Mesendoderm (in vitro differentiated cells): ENCODE measurements around the gene TTC27.

Experiments
- DNase-seq: peaks from one replicate; pipeline ENCODE4 v3.0.0; 2013
- H2AK5ac ChIP-seq: 2 replicates; pipeline ENCODE4 v1.6.1; 2013; ENCODE audit warnings: low read length, inconsistent platforms
- H2BK120ac ChIP-seq: 2 replicates; pipeline ENCODE4 v1.6.1; 2013; ENCODE audit warnings: low read depth, mild to moderate bottlenecking, low read length, moderate library complexity, mixed read lengths
- H2BK15ac ChIP-seq: replicated peaks from 2 replicates; pipeline ENCODE4 v1.6.1; 2013; ENCODE audit warnings: low read depth, mild to moderate bottlenecking, moderate library complexity
- H2BK5ac ChIP-seq: 2 replicates; pipeline ENCODE4 v1.6.1; 2013; ENCODE audit warnings: low read length, inconsistent platforms
- H3K18ac ChIP-seq: 2 replicates; pipeline ENCODE4 v1.6.1; 2013; ENCODE audit warnings: mild to moderate bottlenecking, low read length, mixed read lengths
- H3K23ac ChIP-seq: one replicate; pipeline ENCODE4 v1.6.1; 2013; ENCODE audit warnings: low read length
- H3K27ac ChIP-seq: 2 replicates; pipeline ENCODE4 v1.5.1; 2013; ENCODE audit warnings: low read depth, mild to moderate bottlenecking, inconsistent platforms, low read length, moderate library complexity
- H3K27me3 ChIP-seq: 2 replicates; pipeline ENCODE4 v1.6.1; 2013; ENCODE audit warnings: low read length, control low read depth, mild to moderate bottlenecking, inconsistent platforms; ENCODE audit not compliant: insufficient read depth, poor library complexity
- H3K36me3 ChIP-seq: 2 replicates; pipeline ENCODE4 v1.6.1; 2013; ENCODE audit warnings: low read length, inconsistent platforms; ENCODE audit not compliant: control insufficient read depth, insufficient read depth
- H3K4ac ChIP-seq: one replicate; pipeline ENCODE4 v1.6.1; 2013; ENCODE audit warnings: low read depth, mild to moderate bottlenecking, low read length, moderate library complexity
- H3K4me1 ChIP-seq: 2 replicates; pipeline ENCODE4 v1.6.1; 2013; ENCODE audit warnings: low read depth, low read length, inconsistent platforms; ENCODE audit not compliant: control insufficient read depth
- H3K4me2 ChIP-seq: 2 replicates; pipeline ENCODE4 v1.6.1; 2013; ENCODE audit warnings: low read length
- H3K4me3 ChIP-seq: 2 replicates; pipeline ENCODE4 v1.5.1; 2013; ENCODE audit warnings: mild to moderate bottlenecking, low read length
- H3K56ac ChIP-seq: one replicate; pipeline ENCODE4 v1.6.1; 2013; ENCODE audit warnings: low read length
- H3K79me1 ChIP-seq: 2 replicates; pipeline ENCODE4 v1.6.1; 2013; ENCODE audit warnings: low read length, inconsistent platforms
- H3K79me2 ChIP-seq: 2 replicates; pipeline ENCODE4 v1.6.1; 2013; ENCODE audit warnings: mild to moderate bottlenecking, low read length; ENCODE audit not compliant: control insufficient read depth, insufficient read depth
- H3K9ac ChIP-seq: 2 replicates; pipeline ENCODE4 v1.6.1; 2013; ENCODE audit warnings: low read length, inconsistent platforms
- H4K5ac ChIP-seq: one replicate; pipeline ENCODE4 v1.6.1; 2013; ENCODE audit warnings: low read length
- H4K8ac ChIP-seq: one replicate; pipeline ENCODE4 v1.6.1; 2013; ENCODE audit warnings: low read depth, mild to moderate bottlenecking, control low read depth, low read length, moderate library complexity
- WGBS: extraction: QIAGEN DNeasy Blood & Tissue Kit; methylation state at CpG from one replicate; pipeline ENCODE4 v1.1.7; 2013; ENCODE audit warnings: low lambda C conversion rate, missing lambda C conversion rate; ENCODE audit not compliant: insufficient coverage; ENCODE audit errors: extremely low coverage; 5-methylcytosine and 5-hydroxymethylcytosine counted together

TTC27 gene

DNA sequence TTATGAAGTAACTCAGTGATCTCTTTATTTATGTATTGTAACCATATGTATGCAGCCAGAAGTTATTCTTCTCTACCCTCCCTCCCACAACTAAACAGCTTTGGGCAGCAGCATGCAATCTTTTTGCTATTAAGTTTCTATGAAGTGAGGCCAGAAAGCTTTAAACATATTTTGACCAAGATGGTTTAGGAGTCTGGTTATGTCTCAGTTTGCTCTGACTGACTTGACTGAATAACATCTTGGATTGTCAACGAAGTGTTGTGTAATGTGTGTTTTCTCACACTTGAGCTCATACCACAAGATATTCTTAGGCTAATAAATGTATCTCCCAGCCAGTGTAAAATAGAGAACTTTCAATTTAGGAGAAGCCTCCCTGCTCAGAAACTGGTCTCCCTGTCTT lies 104.3 kb downstream of the TTC27 start:
- no peak overlapping the region for H3K18ac ChIP-seq
- no peak overlapping the region for H3K4me2 ChIP-seq
- H4K5ac ChIP-seq = no peak overlapping the region
- no peak overlapping the region for H4K8ac ChIP-seq
- no peak overlapping the region for H3K56ac ChIP-seq
- no peak overlapping the region for H3K9ac ChIP-seq
- no peak overlapping the region for H3K4me3 ChIP-seq
- H3K4me1 ChIP-seq = no peaks in the 10 kb centered on the region
- H3K23ac ChIP-seq = no peak overlapping the region
- no peak overlapping the region for H2BK120ac ChIP-seq
- H3K79me2 ChIP-seq = no peaks in the 10 kb centered on the region
- H3K27me3 ChIP-seq = no peaks in the 10 kb centered on the region
- WGBS = no CpG with 5 or more reads among the region's 1 CpG
- no peaks in the 10 kb centered on the region for H3K36me3 ChIP-seq
- no peak overlapping the region for H3K27ac ChIP-seq
- H2BK5ac ChIP-seq = no peak overlapping the region
- no peaks in the 10 kb centered on the region for H3K79me1 ChIP-seq
- no peak overlapping the region for H3K4ac ChIP-seq
- H2BK15ac ChIP-seq = no peak overlapping the region
- DNase-seq = no peak
- H2AK5ac ChIP-seq = no peak overlapping the region

DNA sequence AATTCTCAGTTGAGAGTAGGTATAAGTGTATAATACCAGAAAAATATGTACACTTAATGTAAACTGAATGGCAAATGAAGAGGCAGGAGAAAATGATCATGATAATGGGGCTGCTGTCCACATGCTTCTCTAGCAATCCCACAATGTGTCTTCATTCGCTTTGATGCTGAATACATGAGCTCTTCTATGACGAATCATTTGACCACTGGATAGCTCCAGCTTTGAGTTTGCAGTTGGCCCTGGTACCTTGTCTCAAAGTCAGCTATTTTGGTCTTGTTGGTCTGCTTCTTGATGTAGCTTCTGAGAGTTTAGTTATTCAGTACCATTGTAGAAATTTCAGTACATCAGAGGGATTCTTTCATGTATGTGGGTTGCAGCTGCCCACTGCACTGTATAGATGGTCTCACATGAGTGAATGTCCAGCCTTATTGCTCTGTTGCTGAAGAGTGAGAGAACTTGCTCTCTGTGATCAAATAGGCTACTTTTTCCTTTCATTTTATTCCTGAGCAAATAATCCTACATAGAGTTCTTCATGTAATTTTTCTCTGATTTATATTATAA lies 105.1 kb downstream of the TTC27 start:
- Histone ChIP-seq H3K18ac (no peak overlapping the region), H2BK15ac (no peak overlapping the region), H3K36me3 (no peaks in the 10 kb centered on the region), H3K27ac (no peak overlapping the region), H3K4me1 (no peaks in the 10 kb centered on the region), H2AK5ac (no peak overlapping the region), H3K4me3 (no peak overlapping the region), H2BK5ac (no peak overlapping the region), H3K9ac (no peak overlapping the region), H3K27me3 (no peaks in the 10 kb centered on the region), H3K79me1 (no peaks in the 10 kb centered on the region), H2BK120ac (no peak overlapping the region), H3K23ac (no peak overlapping the region), H3K79me2 (no peaks in the 10 kb centered on the region), H3K4me2 (no peak overlapping the region), H4K5ac (no peak overlapping the region), H3K4ac (no peak overlapping the region), H3K56ac (no peak overlapping the region), H4K8ac (no peak overlapping the region)
- WGBS = no CpG with 5 or more reads among the region's 2 CpGs
- no peak for DNase-seq

DNA sequence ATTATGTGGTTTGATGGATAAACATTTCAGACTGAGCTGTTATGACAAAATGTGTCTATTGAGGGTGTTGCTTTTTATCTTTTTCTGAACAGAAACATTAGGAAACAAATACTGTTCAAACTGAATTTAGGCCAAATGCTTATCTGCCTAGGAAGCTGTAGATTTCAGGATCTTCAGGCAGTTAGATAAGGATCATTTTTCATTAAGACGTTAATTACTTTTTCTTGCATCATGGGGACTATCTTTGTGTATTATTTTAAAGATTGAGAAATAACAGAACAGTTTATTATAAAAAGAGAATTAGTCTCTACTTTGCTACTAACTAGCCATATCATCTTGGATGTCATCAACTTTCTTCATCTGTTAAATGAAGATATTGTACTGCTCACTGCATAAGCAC lies 107.5 kb downstream of the TTC27 start:
- Histone ChIP-seq H3K27me3 (no peaks in the 10 kb centered on the region), H2BK15ac (no peak overlapping the region), H3K4me3 (no peak overlapping the region), H4K8ac (no peak overlapping the region), H3K4me2 (no peak overlapping the region), H3K36me3 (no peaks in the 10 kb centered on the region), H3K56ac (no peak overlapping the region), H4K5ac (no peak overlapping the region), H3K23ac (no peak overlapping the region), H3K4ac (no peak overlapping the region), H3K18ac (no peak overlapping the region), H2BK5ac (no peak overlapping the region), H3K27ac (no peak overlapping the region), H3K4me1 (no peaks in the 10 kb centered on the region), H3K9ac (no peak overlapping the region), H3K79me1 (no peaks in the 10 kb centered on the region), H2BK120ac (no peak overlapping the region), H2AK5ac (no peak overlapping the region), H3K79me2 (no peaks in the 10 kb centered on the region)
- no peak for DNase-seq
- WGBS = no CpG with 5 or more reads among the region's 1 CpG

DNA sequence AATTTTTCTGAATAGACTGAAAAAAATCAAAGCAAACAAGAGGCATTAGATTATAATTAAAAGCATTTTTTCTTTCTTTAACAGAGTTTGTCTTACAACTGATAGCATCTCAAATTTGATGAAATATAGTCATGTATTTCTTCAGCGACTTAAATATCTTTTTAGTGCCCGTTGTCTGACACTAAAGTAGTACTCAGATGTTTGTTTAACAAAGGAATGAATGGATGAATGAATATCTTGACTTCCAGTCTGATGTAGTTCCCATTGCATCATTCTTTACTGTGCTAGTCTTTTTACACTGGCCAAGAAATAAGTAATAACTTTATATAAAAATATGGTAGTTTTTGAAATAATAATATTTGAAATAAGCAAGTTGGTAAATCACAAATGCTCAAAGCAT lies 111.1 kb downstream of the TTC27 start:
- no peak overlapping the region for H3K9ac ChIP-seq
- no peak overlapping the region for H3K23ac ChIP-seq
- no peak overlapping the region for H2BK5ac ChIP-seq
- no peaks in the 10 kb centered on the region for H3K27me3 ChIP-seq
- no peak overlapping the region for H3K4ac ChIP-seq
- no peak overlapping the region for H3K18ac ChIP-seq
- WGBS = no CpG with 5 or more reads among the region's 2 CpGs
- H3K4me3 ChIP-seq = no peak overlapping the region
- H3K4me2 ChIP-seq = no peak overlapping the region
- no peak overlapping the region for H2BK120ac ChIP-seq
- H3K36me3 ChIP-seq = no peaks in the 10 kb centered on the region
- no peak overlapping the region for H2BK15ac ChIP-seq
- H3K79me1 ChIP-seq = no peaks in the 10 kb centered on the region
- no peaks in the 10 kb centered on the region for H3K4me1 ChIP-seq
- H4K8ac ChIP-seq = no peak overlapping the region
- no peak overlapping the region for H2AK5ac ChIP-seq
- H3K27ac ChIP-seq = no peak overlapping the region
- no peak overlapping the region for H4K5ac ChIP-seq
- no peak for DNase-seq
- no peaks in the 10 kb centered on the region for H3K79me2 ChIP-seq
- no peak overlapping the region for H3K56ac ChIP-seq

DNA sequence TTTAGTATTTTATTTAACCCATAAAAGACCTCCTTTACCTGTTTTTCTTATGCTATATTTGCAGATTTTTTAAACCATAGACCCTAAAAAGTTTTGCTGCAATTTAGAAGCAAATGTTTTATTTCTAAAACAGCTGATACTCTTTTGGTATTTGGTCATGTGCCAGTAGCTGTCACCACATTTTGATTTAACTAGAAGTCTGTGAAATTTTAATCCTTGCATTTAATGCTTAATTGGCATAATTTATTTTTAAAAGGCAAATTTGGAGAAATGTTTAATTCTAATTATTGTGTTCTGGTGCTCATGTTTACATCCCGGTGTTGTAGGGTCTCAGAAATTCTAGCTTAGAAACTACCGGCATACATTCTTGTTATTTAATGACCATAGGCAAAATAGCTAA lies 111.8 kb downstream of the TTC27 start:
- H3K23ac ChIP-seq = no peak overlapping the region
- no peak overlapping the region for H2AK5ac ChIP-seq
- no peaks in the 10 kb centered on the region for H3K79me1 ChIP-seq
- H3K36me3 ChIP-seq = no peaks in the 10 kb centered on the region
- H3K4me1 ChIP-seq = no peaks in the 10 kb centered on the region
- H3K18ac ChIP-seq = no peak overlapping the region
- no peaks in the 10 kb centered on the region for H3K27me3 ChIP-seq
- H3K56ac ChIP-seq = no peak overlapping the region
- H3K4ac ChIP-seq = no peak overlapping the region
- H3K9ac ChIP-seq = no peak overlapping the region
- no peak overlapping the region for H2BK5ac ChIP-seq
- H2BK15ac ChIP-seq = no peak overlapping the region
- H3K79me2 ChIP-seq = no peaks in the 10 kb centered on the region
- WGBS = no CpG with 5 or more reads among the region's 2 CpGs
- DNase-seq = no peak
- no peak overlapping the region for H3K4me2 ChIP-seq
- no peak overlapping the region for H2BK120ac ChIP-seq
- H4K8ac ChIP-seq = no peak overlapping the region
- H4K5ac ChIP-seq = no peak overlapping the region
- H3K27ac ChIP-seq = no peak overlapping the region
- no peak overlapping the region for H3K4me3 ChIP-seq

DNA sequence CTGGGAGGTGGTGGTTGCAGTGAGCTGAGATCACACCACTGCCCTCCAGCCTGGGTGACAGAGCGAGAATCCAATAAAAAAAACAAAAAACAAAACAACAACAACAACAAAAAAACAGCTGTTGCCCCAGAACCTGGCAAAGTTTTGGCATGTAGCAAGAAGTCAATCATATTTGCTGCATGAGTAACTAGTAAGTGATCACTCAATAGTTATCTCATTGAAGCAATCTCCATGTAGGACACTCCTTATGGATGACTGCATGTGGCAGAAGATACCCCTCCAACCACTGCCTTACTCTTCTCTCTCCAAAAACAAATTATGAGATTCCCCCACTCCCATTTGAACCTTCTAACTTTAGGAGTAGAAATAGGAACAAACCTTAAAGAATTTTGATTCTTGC lies 113.7 kb downstream of the TTC27 start:
- no peak overlapping the region for H3K4me2 ChIP-seq
- H3K23ac ChIP-seq = no peak overlapping the region
- H2BK15ac ChIP-seq = no peak overlapping the region
- H3K56ac ChIP-seq = no peak overlapping the region
- H2BK120ac ChIP-seq = no peak overlapping the region
- H3K79me2 ChIP-seq = no peaks in the 10 kb centered on the region
- no peak overlapping the region for H2AK5ac ChIP-seq
- H3K18ac ChIP-seq = no peak overlapping the region
- no peak overlapping the region for H3K4me3 ChIP-seq
- no peak for DNase-seq
- H3K9ac ChIP-seq = no peak overlapping the region
- no peaks in the 10 kb centered on the region for H3K27me3 ChIP-seq
- WGBS = no CpG with 5 or more reads among the region's 1 CpG
- no peak overlapping the region for H4K5ac ChIP-seq
- H3K79me1 ChIP-seq = no peaks in the 10 kb centered on the region
- no peaks in the 10 kb centered on the region for H3K4me1 ChIP-seq
- no peak overlapping the region for H3K4ac ChIP-seq
- H4K8ac ChIP-seq = no peak overlapping the region
- H3K36me3 ChIP-seq = no peaks in the 10 kb centered on the region
- H2BK5ac ChIP-seq = no peak overlapping the region
- H3K27ac ChIP-seq = no peak overlapping the region
